Smooth muscle cell of the brain vasculature (primary cell): ENCODE data around the gene SLC2A1.

Experiments
- DNase-seq: peaks from one replicate; pipeline ENCODE4 v3.0.0-alpha.2; 2012; ENCODE audit warnings: low read depth, low spot score

The SLC2A1 gene

GRCh38 chr1:42960566-42961311 is 2.1 kb upstream of the SLC2A1 start:
- no peak for DNase-seq

GRCh38 chr1:42960122-42960390 is 1.4 kb upstream of the SLC2A1 start:
- no peak for DNase-seq

- no peak for DNase-seq
Measured at GRCh38 chr1:42957880-42958487, 684 bp downstream of the SLC2A1 start.

- no peak for DNase-seq
Measured at GRCh38 chr1:42957229-42957879, 1.3 kb downstream of the SLC2A1 start.

GRCh38 chr1:42956739-42957138 is 1.9 kb downstream of the SLC2A1 start:
- no peak for DNase-seq

- DNase-seq, result no peak
Measured at GRCh38 chr1:42955311-42956063, 3.2 kb downstream of the SLC2A1 start.

GRCh38 chr1:42953182-42954180 is 5.2 kb downstream of the SLC2A1 start:
- no peak for DNase-seq

GRCh38 chr1:42952303-42953001 is 6.2 kb downstream of the SLC2A1 start:
- DNase-seq, result peak; percentile 87

GRCh38 chr1:42951588-42951987 is 7.1 kb downstream of the SLC2A1 start:
- no peak for DNase-seq

GRCh38 chr1:42950116-42950481 is 8.6 kb downstream of the SLC2A1 start:
- no peak for DNase-seq

- DNase-seq, result no peak
Measured at GRCh38 chr1:42949312-42950115, 9.2 kb downstream of the SLC2A1 start.

GRCh38 chr1:42947965-42948732 is 10.5 kb downstream of the SLC2A1 start:
- no peak for DNase-seq

- DNase-seq, result no peak
Measured at GRCh38 chr1:42947117-42947516, 11.6 kb downstream of the SLC2A1 start.

- no peak for DNase-seq
Measured at GRCh38 chr1:42946120-42946898, 12.4 kb downstream of the SLC2A1 start.

GRCh38 chr1:42945164-42945563 is 13.5 kb downstream of the SLC2A1 start:
- DNase-seq, result no peak

- DNase-seq, result no peak
Measured at GRCh38 chr1:42944246-42944928, 14.3 kb downstream of the SLC2A1 start.

GRCh38 chr1:42943728-42944127 is 14.9 kb downstream of the SLC2A1 start:
- DNase-seq, result no peak

GRCh38 chr1:42943166-42943565 is 15.5 kb downstream of the SLC2A1 start:
- no peak for DNase-seq
